Endothelial cell of umbilical vein (primary cell): Measurements from ENCODE around the gene GOLGA3. TPM values are rescaled to one million over a fixed set of nuclear protein-coding genes. Genes with fewer than 3 reads are reported as not detected.

ENCODE experiments used
- BruUV-seq: library from RNA; stranded (reverse); fragments of 400-500 nt; replicated peaks from 2 replicates; lab custom pipeline; 2021; lab: Mats Ljungman, UMichigan
- CTCF ChIA-PET: fragments of 300-600, 350-600 bp; sonication (Branson Sonifier 250); formaldehyde crosslinking; loops from one replicate; lab custom pipeline; 2021; ENCODE audit warnings: antibody characterized with exemption, inconsistent platforms; lab: Charles Lee
- POLR2A ChIA-PET: fragments of 300-600, 350-600 bp; sonication (Branson Sonifier 250); formaldehyde crosslinking; loops from one replicate; lab custom pipeline; 2021; ENCODE audit warnings: antibody characterized with exemption, inconsistent platforms; lab: Charles Lee
- DNase-seq: peaks from one replicate; pipeline ENCODE4 v3.0.0-alpha.2; 2011; ENCODE audit warnings: low read depth, low spot score
- FAIRE-seq: peaks from 2 replicates; lab custom pipeline; 2011; peaks lifted over from hg19 to GRCh38; lab: Jason Lieb, UNC
- H2AFZ ChIP-seq: 2 replicates; pipeline ENCODE4 v1.6.0; 2012; ENCODE audit warnings: low read depth, low read length, control low read depth, inconsistent platforms
- H3K27ac ChIP-seq: 2 replicates; pipeline ENCODE4 v1.5.1; 2011; ENCODE audit warnings: low read depth, mild to moderate bottlenecking, control low read depth, low read length, moderate library complexity; ENCODE audit not compliant: insufficient read depth
- H3K27me3 ChIP-seq, 2 experiments: 2 replicates each; pipeline versions ENCODE4 v1.6.0 to v1.6.1; 2011; ENCODE audit warnings: low read length in 2 of 2, mixed read lengths in 1 of 2; ENCODE audit not compliant: control insufficient read depth in 2 of 2, insufficient read depth in 2 of 2
- H3K36me3 ChIP-seq, 2 experiments: 2 replicates in 1 of 2; 3 replicates in 1 of 2; pipeline ENCODE4 v1.5.1; 2011; ENCODE audit warnings: low read length in 2 of 2, mild to moderate bottlenecking in 1 of 2, moderate library complexity in 1 of 2; ENCODE audit not compliant: control insufficient read depth in 2 of 2, insufficient read depth in 2 of 2; ENCODE audit errors: extremely low read depth in 1 of 2
- H3K4me1 ChIP-seq: 3 replicates; pipeline ENCODE4 v1.5.1; 2011; ENCODE audit warnings: mild to moderate bottlenecking, low read length; ENCODE audit not compliant: control insufficient read depth, insufficient read depth; ENCODE audit errors: extremely low read depth
- H3K4me2 ChIP-seq: 2 replicates; pipeline ENCODE4 v1.6.1; 2011; ENCODE audit warnings: low read length, control low read depth, mixed read lengths; ENCODE audit not compliant: insufficient read depth
- H3K4me3 ChIP-seq, 3 experiments: fragments of 200-600 bp in 1 of 3; sonication (generic), shearing (Covaris generic) in 1 of 3; replicated peaks in 1 of 3; 2 replicates each; pipeline ENCODE4 v1.5.1; 2011 to 2016; ENCODE audit warnings: control low read depth in 3 of 3, low read length in 3 of 3, mild to moderate bottlenecking in 2 of 3, inconsistent platforms in 1 of 3, low read depth in 1 of 3, moderate library complexity in 1 of 3; ENCODE audit not compliant: insufficient read depth in 1 of 3
- H3K79me2 ChIP-seq: 2 replicates; pipeline ENCODE4 v1.6.0; 2012; ENCODE audit warnings: low read length, inconsistent platforms; ENCODE audit not compliant: control insufficient read depth, insufficient read depth
- H3K9ac ChIP-seq: replicated peaks from 2 replicates; pipeline ENCODE3; 2011; ENCODE audit warnings: low read length, control low read depth; ENCODE audit not compliant: insufficient read depth; ENCODE audit errors: extremely low read depth
- H3K9me1 ChIP-seq: replicated peaks from 3 replicates; pipeline ENCODE4 v1.6.0; 2011; ENCODE audit warnings: mild to moderate bottlenecking, low read length; ENCODE audit not compliant: control insufficient read depth, insufficient read depth; ENCODE audit errors: extremely low read depth
- H3K9me3 ChIP-seq: replicated peaks from 2 replicates; pipeline ENCODE4 v1.5.1; 2012; ENCODE audit warnings: low read length, inconsistent platforms; ENCODE audit not compliant: control insufficient read depth, insufficient read depth
- H4K20me1 ChIP-seq: replicated peaks from 2 replicates; pipeline ENCODE3; 2011; ENCODE audit warnings: mild to moderate bottlenecking, low read length; ENCODE audit not compliant: control insufficient read depth, insufficient read depth; ENCODE audit errors: extremely low read depth
- CTCF ChIP-seq, 2 donors: IDR thresholded peaks; 1 replicate in 1 of 2; 2 replicates in 1 of 2; pipeline ENCODE4 v1.5.1; 2011; ENCODE audit warnings: low read length in 2 of 2, mild to moderate bottlenecking in 2 of 2, moderate library complexity in 2 of 2, control low read depth in 1 of 2, inconsistent platforms in 1 of 2, low read depth in 1 of 2; ENCODE audit not compliant: insufficient read depth in 1 of 2; ENCODE audit errors: extremely low read depth in 1 of 2
- EZH2 ChIP-seq: IDR thresholded peaks from 2 replicates; pipeline ENCODE4 v1.6.1; 2012; ENCODE audit warnings: borderline replicate concordance, low read depth, mild to moderate bottlenecking, moderate library complexity, low read length, inconsistent platforms; ENCODE audit not compliant: severe bottlenecking
- FOS ChIP-seq: IDR thresholded peaks from 2 replicates; pipeline ENCODE4 v1.6.1; 2011; ENCODE audit warnings: mild to moderate bottlenecking, low read length, moderate library complexity, borderline replicate concordance; ENCODE audit not compliant: insufficient read depth
- GATA2 ChIP-seq: IDR thresholded peaks from 2 replicates; pipeline ENCODE4 v1.7.0; 2011; ENCODE audit warnings: low read depth, mild to moderate bottlenecking, moderate library complexity, mixed read lengths, low read length; ENCODE audit not compliant: insufficient read length, insufficient read depth
- JUN ChIP-seq: IDR thresholded peaks from 2 replicates; pipeline ENCODE4 v1.6.1; 2011; ENCODE audit warnings: borderline replicate concordance, low read depth; ENCODE audit not compliant: insufficient read length, insufficient read depth
- MAX ChIP-seq: IDR thresholded peaks from 2 replicates; pipeline ENCODE4 v1.6.1; 2011; ENCODE audit not compliant: insufficient read depth, insufficient read length
- MYC ChIP-seq: IDR thresholded peaks from one replicate; pipeline ENCODE4 v1.6.1; 2011; ENCODE audit warnings: mild to moderate bottlenecking, low read depth, low read length
- POLR2A ChIP-seq: IDR thresholded peaks from 2 replicates; pipeline ENCODE4 v1.6.1; 2012; ENCODE audit warnings: low read depth, mild to moderate bottlenecking, control low read depth, low read length
- POLR2AphosphoS5 ChIP-seq: IDR thresholded peaks from 2 replicates; pipeline ENCODE4 v1.6.1; 2012; ENCODE audit warnings: low read depth, mild to moderate bottlenecking, control low read depth, low read length, moderate library complexity; ENCODE audit not compliant: insufficient read depth
- dilution Hi-C: fragments of 300-500 bp; cut with MboI; formaldehyde crosslinking; loops from one replicate; pipeline ENCODE4 v1.15.0; 2019; ENCODE audit warnings: low sequenced_read_pairs; ENCODE audit not compliant: extremely low pct_ligation_motif_present
- intact Hi-C: fragments of 100-400 bp; cut with micrococcal nuclease; formaldehyde crosslinking; loops from one replicate; pipeline ENCODE4 v1.10.0; 2022
- polyA plus RNA-seq, 4 experiments: library from polyadenylated mRNA; depleted of rRNA in 3 of 4; stranded (reverse) in 3 of 4; unstranded in 1 of 4; fragments of >200 nt; gene quantifications; 2 replicates each; pipeline versions ENCODE4 v1.2.1 to v1.2.3, GENCODE V29; 2011 to 2012; ENCODE audit warnings: missing spikeins in 1 of 4
- total RNA-seq: library from RNA; stranded (reverse); gene quantifications from 2 replicates; pipeline ENCODE4 v1.2.3, GENCODE V29; 2021

GOLGA3 gene
- total and polyA plus RNA-seq, 2 donors (not counting 3 experiments of a cell fraction or from before 2014, with no cell fraction given) = 18.4 to 86.0 TPM

GRCh38 chr12:132773077-132773955 lies 55.4 kb downstream of the GOLGA3 start:
- H2AFZ ChIP-seq = no peak overlapping the region
- no peaks in the 10 kb centered on the region for H3K27me3 ChIP-seq
- DNase-seq (no peak), FAIRE-seq (no peak)
- TF ChIP-seq JUN (no peak), MYC (no peak), POLR2A (no peak), EZH2 (no peak)
- H3K9me3 ChIP-seq = no peaks in the 10 kb centered on the region
- BruUV-seq = no TSS peak
- no peak overlapping the region for H3K9ac ChIP-seq
- H3K27ac ChIP-seq = no peak overlapping the region
- no peaks in the 10 kb centered on the region for H3K4me1 ChIP-seq
- no peaks in the 10 kb centered on the region for H3K79me2 ChIP-seq
- H3K4me2 ChIP-seq = no peak overlapping the region
- H3K9me1 ChIP-seq = no peaks in the 10 kb centered on the region
- peaks cover 26 to 47% of the 10 kb centered on the region in 2 experiments for H3K36me3 ChIP-seq
- intact Hi-C loops = no loop called here
- ChIA-PET POLR2A (no interaction called here), CTCF (no interaction called here)
- dilution Hi-C loops = no loop called here
- no peaks in the 10 kb centered on the region for H4K20me1 ChIP-seq
- no peak overlapping the region for H3K4me3 ChIP-seq

- CTCF ChIA-PET = no interaction called here
- Histone ChIP-seq H3K36me3 (peaks cover 23 to 44% of the 10 kb centered on the region in 2 experiments), H3K4me3 (no peak overlapping the region), H3K27me3 (no peaks in the 10 kb centered on the region), H3K4me2 (no peak overlapping the region), H3K9ac (no peak overlapping the region), H3K9me1 (no peaks in the 10 kb centered on the region), H2AFZ (no peak overlapping the region), H3K27ac (no peak overlapping the region), H3K4me1 (peaks cover 4% of the 10 kb centered on the region), H4K20me1 (no peaks in the 10 kb centered on the region), H3K79me2 (no peaks in the 10 kb centered on the region), H3K9me3 (no peaks in the 10 kb centered on the region)
- BruUV-seq = no TSS peak
- dilution Hi-C loops = no loop called here
- TF ChIP-seq POLR2A (no peak), POLR2AphosphoS5 (no peak), MAX (no peak), JUN (no peak), FOS (no peak), GATA2 (no peak), MYC (no peak), CTCF (IDR thresholded peaks at IDR 0.05; ENCODE audit: extremely low read depth in 1 of 2, insufficient read depth in 1 of 2, low read depth in 1 of 2, low read length in 2 of 2) (no peak), EZH2 (no peak)
- DNase-seq (no peak), FAIRE-seq (no peak)
- intact Hi-C loops = no loop called here
- POLR2A ChIA-PET = no interaction called here
Observed at GRCh38 chr12:132772606-132773005, 56.1 kb downstream of the GOLGA3 start.
